Effector CD4-positive, alpha-beta T cell (primary cell): ENCODE measurements around the gene TMEM240.
"Not testable (repeated sequence)": the region's sequence is repeated elsewhere in the genome, so short reads cannot be mapped to it uniquely, and the experiment has no call there.

Source experiments
- DNase-seq: peaks from one replicate; pipeline ENCODE4 v3.0.0-alpha.2; 2020

TMEM240 gene

GRCh38 chr1:1523226-1523625 is 17.2 kb downstream of the TMEM240 start:
- not testable (repeated sequence) for DNase-seq

GRCh38 chr1:1522536-1522935 is 17.9 kb downstream of the TMEM240 start:
- not testable (repeated sequence) for DNase-seq

GRCh38 chr1:1521331-1521730 is 19.1 kb downstream of the TMEM240 start:
- no peak for DNase-seq

DNA sequence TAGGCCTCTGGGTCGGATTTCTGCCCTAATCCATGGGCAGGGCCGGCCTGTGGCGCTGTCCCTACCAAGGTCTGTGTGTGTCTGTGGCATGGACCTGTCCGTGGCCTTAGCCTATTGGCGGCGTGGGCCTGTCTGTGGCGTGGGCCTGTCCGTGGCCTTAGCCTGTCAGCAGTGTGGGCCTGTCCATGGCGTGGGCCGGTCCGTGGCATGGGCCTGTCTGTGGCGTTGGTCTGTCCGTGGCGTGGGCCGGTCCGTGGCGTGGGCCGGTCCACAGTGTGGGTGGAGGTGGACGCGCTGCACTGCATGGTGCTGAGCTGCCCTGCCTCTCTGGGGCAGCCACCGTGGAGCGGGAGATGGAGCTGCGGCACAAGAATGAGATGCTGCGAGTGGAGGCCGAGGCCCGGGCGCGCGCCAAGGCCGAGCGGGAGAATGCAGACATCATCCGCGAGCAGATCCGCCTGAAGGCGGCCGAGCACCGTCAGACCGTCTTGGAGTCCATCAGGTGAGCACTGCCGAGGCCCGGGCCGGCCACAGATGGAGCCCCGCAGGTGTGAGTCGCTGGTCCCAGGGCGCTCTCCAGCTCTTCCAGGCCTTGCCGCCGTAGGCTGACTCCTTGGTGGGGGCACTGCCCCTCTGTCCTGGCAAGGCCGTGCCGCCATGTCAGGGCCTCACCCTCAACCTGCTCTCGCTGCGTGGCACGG is 20.5 kb downstream of the TMEM240 start:
- not testable (repeated sequence) for DNase-seq

- DNase-seq: not testable (repeated sequence)
Measured at GRCh38 chr1:1518621-1519007, 21.8 kb downstream of the TMEM240 start.

DNA sequence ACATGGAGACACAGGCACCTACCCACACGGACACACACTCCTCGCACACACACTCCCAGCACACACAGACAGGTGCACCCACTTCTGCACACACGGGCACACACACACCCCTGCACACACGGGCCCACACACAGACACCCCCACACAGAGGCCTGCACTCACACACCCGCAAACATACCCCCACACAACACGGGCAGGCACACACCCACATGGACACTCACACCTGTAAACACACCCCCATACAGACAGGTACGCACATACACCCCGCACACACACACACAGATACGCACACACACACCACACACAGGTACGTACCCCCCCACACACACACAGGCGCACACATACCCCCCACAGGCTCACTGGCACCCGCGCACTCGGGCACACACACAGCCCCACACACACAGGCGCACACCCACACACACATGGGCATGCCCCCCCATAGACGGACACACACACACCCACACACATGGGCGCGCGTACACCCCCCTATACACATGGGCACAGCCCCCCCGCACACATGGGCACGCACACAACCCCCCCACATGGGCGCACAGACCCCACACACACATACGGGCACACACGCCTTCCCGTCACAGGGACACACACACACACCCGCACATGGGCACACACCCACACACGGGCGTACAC is 22.3 kb downstream of the TMEM240 start:
- no peak for DNase-seq

GRCh38 chr1:1516923-1517322 is 23.5 kb downstream of the TMEM240 start:
- not testable (repeated sequence) for DNase-seq

DNA sequence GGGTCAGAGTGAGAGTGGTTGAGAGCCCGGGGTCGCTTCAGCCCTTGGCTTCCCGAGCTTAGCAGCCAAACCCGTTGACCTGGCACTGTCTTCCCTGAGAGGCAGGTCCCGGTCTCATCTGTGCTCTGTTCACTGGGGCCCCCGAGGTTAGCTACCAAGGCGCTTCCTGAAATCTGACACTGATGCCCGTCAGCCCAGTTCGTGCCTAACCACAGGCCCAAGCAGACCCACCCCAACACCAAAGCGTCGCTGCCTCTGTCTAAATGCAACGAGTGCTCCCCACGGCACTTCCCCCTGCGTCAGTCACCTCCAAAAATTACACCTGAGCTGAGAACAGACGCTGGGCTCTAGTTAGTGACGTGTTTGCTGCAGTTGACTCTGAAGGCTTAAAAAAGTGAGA is 26.0 kb downstream of the TMEM240 start:
- not testable (repeated sequence) for DNase-seq

- not testable (repeated sequence) for DNase-seq
Measured at GRCh38 chr1:1513675-1514074, 26.7 kb downstream of the TMEM240 start.

- DNase-seq: not testable (repeated sequence)
Measured at GRCh38 chr1:1512425-1512824, 28.0 kb downstream of the TMEM240 start.

- peak; percentile 96 for DNase-seq
Measured at GRCh38 chr1:1511533-1512285, 28.7 kb downstream of the TMEM240 start, which contains the start of gene ATAD3A. Gene ATAD3A (plus strand): TSS chr1:1512162. CDS start chr1:1512269, 107 bp downstream.

- DNase-seq: no peak
Measured at GRCh38 chr1:1510912-1511532, 29.4 kb downstream of the TMEM240 start.

GRCh38 chr1:1509465-1509850 is 31.0 kb downstream of the TMEM240 start:
- not testable (repeated sequence) for DNase-seq

DNA sequence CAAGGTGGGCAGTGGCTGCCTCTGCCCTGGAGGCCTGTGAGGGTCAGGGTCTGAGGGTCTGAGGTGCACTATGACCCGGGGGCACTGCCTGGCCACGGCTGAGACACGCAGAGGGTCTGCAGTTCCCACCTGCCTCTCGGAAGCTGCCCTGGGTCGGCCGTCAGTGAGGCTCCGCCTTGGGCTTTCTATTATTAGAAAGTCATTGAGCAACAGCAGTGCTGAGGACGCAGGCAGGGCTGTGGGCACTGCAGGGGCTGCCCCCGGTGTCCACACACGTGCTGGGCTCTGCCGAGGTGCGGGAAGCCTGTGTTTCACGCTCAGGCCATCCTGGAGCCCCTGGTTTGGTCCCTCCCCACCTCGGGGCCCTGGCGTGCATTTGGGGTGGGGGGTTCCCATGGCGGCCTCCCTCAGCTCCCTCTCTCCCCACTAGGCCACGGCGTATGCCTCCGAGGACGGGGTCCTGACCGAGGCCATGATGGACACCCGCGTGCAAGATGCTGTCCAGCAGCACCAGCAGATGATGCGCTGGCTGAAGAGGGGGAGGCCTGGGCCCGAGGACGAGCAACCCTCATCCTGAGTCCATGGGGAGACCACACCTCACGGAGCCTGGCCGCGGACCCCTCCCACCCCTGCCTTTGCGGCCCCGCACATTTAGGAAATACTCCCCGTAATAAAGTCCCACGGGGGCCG is 31.5 kb downstream of the TMEM240 start:
- not testable (repeated sequence) for DNase-seq

GRCh38 chr1:1507305-1507704 is 33.1 kb downstream of the TMEM240 start:
- DNase-seq: no peak

DNA sequence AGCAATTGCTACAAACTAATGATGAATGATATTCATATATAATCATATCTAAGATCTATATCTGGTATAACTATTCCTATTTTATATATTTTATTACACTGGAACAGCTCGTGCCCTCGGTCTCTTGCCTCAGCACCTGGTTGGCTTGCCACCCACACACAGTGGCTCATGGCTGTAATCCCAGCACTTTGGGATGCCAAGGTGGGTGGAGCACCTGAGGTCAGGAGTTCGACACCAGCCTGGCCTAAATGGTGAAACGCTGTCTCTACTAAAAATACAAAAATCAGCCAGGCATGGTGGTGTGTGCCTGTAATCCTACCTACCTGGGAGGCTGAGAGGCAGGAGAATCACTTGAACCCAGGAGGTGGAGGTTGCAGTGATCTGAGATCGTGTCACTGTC is 34.6 kb downstream of the TMEM240 start:
- DNase-seq: not testable (repeated sequence)

GRCh38 chr1:1505366-1505798 is 35.0 kb downstream of the TMEM240 start:
- not testable (repeated sequence) for DNase-seq

- DNase-seq: peak; percentile 55
Measured at GRCh38 chr1:1504777-1505365, 35.6 kb downstream of the TMEM240 start.

DNA sequence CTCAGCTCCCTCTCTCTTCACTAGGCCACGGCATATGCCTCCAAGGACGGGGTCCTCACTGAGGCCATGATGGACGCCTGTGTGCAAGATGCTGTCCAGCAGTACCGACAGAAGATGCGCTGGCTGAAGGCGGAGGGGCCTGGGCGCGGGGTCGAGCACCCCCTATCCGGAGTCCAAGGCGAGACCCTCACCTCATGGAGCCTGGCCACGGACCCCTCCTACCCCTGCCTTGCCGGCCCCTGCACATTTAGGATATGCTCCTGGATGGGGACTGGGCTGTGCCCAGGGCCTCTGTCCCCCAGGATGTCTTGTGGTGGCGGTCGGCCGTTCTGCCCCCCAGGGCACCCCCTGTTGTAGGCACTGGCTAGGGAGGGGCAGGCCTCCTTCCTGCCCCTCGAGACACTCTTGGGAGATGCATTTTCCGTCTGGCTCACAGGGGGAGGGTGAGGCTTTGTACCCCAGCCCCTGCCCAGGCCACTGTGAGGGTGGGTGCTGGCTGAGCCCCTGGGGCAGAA is 44.9 kb downstream of the TMEM240 start:
- DNase-seq: not testable (repeated sequence)

DNA sequence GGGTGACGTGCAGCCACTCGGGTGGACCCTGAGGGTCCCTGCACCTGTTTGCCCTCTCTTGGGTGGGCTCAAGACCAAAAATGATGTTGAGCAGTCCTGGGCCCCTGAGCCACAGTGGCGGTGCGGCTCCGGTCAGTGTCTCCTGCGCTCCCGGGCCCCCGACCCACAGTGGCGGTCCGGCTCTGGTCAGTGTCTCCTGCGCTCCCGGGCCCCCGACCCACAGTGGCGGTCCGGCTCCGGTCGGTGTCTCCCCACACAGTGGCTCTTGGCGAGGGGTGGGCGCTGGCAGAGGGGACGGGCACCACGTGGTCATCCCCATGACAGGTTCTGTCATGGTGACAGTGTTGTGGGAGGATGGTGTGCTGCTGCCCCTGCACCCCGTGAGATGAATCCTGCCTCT is 46.1 kb downstream of the TMEM240 start:
- not testable (repeated sequence) for DNase-seq

DNA sequence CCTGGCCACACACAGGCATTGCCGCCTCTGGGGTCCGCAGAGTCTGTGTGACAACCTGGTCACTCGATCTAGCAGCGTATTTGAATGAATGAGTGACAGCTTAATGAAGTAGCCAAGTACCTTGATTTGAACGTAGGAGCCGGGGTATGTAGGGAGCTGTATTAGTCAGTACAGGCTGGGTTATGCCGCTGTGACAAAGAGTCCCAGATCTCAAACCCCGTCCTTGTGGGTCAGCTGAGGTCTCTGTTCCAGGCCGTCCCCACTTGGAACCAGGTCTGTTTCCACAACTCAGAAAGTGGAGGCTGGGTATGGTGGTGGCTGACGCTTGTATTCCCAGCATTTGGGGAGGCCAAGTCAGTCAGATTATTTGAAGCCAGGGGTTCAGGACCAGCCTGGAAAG is 48.8 kb downstream of the TMEM240 start:
- DNase-seq: no peak
